Keratinocyte (primary cell): ENCODE data around the gene CEBPG.

ENCODE experiments used
- EZH2 ChIP-seq: IDR thresholded peaks from one replicate; pipeline ENCODE4 v1.6.1; 2012; ENCODE audit warnings: inconsistent platforms, mild to moderate bottlenecking, low read length, moderate library complexity
- TF ChIP-seq, protein P1 (sequence below), 3 experiments: IDR thresholded peaks in 1 of 3; conservative IDR thresholded peaks in 1 of 3; optimal IDR thresholded peaks in 1 of 3; 2 replicates in 2 of 3; 3 replicates in 1 of 3; pipeline versions ENCODE3 to v1.5.1; 2011; ENCODE audit warnings: low read length in 3 of 3, mild to moderate bottlenecking in 3 of 3, moderate library complexity in 2 of 3, control low read depth in 1 of 3, inconsistent platforms in 1 of 3; ENCODE audit not compliant: insufficient read depth in 2 of 3; ENCODE audit errors: extremely low read depth in 1 of 3

DNA sequence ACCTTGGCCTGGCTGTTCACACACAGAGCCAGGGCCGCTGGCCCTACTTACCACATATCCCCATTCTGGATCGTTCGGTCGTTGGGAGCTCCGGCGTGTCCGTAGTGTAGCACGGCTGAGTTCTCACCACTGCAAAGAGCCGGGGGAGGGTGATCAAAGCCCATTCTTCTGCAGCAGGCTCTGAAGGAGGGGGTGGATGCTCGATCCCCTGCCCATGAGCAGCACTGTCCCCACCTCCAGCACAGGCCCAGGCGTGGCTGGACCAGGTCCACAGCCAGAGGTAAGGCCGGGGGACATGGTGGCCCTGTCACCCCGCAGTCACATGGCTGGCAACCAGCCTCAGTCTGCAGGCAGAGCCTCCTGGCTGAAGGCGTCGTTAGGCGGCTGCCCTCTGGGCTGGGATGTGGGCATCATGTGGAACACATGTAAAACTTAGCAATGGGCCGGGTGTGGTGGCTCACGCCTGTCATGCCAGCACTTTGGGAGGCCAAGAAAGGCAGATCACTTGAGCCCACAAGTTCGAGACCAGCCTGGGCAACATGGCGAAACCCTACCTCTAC lies 38.2 kb downstream of the CEBPG start:
- TF ChIP-seq, protein P1, sequence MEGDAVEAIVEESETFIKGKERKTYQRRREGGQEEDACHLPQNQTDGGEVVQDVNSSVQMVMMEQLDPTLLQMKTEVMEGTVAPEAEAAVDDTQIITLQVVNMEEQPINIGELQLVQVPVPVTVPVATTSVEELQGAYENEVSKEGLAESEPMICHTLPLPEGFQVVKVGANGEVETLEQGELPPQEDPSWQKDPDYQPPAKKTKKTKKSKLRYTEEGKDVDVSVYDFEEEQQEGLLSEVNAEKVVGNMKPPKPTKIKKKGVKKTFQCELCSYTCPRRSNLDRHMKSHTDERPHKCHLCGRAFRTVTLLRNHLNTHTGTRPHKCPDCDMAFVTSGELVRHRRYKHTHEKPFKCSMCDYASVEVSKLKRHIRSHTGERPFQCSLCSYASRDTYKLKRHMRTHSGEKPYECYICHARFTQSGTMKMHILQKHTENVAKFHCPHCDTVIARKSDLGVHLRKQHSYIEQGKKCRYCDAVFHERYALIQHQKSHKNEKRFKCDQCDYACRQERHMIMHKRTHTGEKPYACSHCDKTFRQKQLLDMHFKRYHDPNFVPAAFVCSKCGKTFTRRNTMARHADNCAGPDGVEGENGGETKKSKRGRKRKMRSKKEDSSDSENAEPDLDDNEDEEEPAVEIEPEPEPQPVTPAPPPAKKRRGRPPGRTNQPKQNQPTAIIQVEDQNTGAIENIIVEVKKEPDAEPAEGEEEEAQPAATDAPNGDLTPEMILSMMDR (optimal IDR thresholded peaks at IDR 0.05 in 1 of 3, IDR thresholded peaks at IDR 0.05 in 1 of 3, conservative IDR thresholded peaks at IDR 0.05 in 1 of 3; ENCODE audit: extremely low read depth in 1 of 3, insufficient read depth in 2 of 3, low read length in 3 of 3), result no peak
- TF ChIP-seq EZH2, result no peak
